Activated gamma-delta T cell treated with Interleukin-2 at 50 U/mL for 16 hours (primary cell): ENCODE results near the gene MAPK1.
A peak's percentile ranks its signal among the peaks of the same experiment; 100 is the strongest.
"Not testable (repeated sequence)": the region's sequence is repeated elsewhere in the genome, so short reads cannot be mapped to it uniquely, and the experiment has no call there.

Experiments used
- DNase-seq: peaks from one replicate; pipeline ENCODE4 v3.0.0-alpha.2; 2020

MAPK1 gene

DNA sequence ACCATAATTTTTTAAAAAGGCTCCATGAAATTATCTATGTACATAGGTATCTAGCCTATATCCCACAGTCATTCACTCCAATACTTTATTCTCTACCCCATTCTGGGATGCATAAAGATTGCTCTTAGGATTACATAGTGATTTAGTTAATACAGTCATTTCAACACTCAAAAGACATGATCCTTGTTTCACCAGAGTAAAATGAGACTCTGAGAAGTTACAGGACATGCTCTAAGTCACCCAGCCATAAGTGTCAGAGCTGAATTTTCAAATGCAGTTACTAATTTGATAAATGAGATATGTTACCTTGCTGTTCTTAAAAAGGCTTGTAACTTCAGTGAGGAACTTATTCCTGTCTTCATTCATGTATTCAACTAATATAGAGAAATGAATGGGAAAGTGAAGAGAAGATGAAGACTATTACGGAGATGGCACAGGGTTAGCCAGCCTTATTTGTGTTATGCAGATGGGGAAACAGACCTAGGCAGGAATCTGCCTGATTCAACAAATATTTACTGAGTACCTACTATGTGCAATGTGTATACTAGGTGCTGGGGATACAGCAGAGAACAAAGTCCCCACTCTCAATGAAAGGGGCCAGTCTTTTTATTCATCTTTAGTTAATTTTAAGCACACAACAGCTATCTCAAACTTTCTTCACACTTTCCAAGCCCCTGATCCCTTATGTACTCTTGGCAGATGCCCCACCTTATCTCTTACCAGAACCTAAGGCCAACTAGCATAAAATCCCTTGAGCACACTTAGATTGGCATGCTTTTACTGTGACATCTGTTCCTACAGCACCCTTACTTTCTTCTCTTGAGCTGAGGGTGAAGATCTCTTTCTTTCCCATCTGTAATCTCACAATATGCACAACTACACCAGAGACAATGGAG, 21.6 kb downstream of the MAPK1 start:
- no peak for DNase-seq

DNA sequence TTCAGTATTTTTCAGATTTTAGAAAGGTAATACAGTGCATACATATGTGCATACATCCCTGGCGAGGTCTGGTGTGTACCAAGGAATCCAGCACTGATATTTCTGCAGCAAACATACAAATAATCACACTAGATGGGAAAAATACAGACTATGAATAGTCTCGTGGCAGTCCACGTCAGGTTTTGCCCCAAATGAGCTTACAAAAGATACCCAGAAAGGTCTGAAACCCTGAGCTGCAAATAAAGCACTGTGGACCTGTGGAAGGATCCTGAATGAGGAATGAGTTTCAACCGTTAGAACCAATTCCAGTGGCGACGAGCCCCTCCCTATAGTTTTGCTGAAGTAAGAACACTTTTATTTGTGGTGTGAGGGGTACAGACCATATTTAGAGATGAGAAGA, 24.5 kb downstream of the MAPK1 start:
- DNase-seq: no peak

DNA sequence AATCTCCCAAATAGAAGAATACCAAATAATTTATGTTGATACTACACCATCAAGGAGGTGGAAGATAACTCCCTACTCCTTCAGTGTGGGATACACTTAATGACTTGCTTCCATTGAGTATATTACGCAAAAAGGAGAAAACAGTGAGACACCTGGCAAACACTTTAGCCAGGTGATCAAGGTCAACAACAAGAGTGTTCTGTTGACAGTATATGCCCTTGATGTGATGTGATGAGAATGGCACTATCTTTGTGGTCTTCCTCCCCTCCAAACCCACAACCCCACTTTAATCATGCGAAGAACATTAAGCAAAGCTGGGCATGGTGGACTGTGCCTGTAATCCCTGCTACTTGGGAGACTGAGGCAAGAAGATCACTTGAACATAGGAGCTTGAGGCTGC, 26.0 kb downstream of the MAPK1 start:
- no peak for DNase-seq

DNA sequence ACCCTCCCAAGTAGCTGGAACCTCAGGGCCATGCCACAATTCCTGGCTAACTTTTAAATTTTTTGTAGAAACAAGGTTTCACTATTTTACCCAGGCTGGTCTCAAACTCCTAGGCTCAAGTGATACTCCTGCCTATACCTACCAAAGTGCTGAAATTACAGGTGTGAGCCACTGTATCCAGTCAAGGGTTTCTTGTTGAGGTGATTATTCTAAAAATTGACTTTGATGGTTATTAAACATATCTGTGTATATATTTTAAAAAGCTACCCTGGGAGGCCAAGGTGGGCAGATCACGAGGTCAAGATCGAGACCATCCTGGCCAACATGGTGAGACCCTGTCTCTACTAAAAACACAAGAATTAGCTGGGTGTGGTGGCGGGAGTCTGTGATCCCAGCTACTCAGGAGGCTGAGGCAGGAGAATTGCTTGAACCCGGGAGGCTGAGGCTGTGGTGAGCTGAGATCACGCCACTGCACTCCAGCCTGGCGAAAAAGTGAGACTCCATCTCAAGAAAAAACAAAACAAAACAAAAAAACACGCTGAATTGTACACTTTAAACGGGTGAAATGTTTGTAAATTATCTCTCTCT, 27.1 kb downstream of the MAPK1 start:
- DNase-seq: no peak

DNA sequence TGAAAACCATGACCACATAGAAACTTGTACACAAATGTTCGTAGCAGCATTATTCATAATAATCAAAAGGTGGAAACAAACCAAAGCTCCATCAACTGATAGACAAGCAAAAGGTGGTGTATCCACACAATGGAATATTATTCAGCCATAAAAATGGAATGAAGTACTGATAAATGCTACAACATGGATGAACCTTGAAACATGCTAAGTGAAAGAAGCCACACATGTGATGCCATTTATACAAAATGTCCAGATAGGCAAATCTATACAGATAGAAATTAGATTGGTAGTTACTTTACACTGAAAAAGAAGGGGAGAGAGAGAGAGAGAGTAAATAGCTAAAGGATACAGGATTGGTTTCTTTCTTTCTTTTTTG, 27.7 kb downstream of the MAPK1 start:
- no peak for DNase-seq

DNA sequence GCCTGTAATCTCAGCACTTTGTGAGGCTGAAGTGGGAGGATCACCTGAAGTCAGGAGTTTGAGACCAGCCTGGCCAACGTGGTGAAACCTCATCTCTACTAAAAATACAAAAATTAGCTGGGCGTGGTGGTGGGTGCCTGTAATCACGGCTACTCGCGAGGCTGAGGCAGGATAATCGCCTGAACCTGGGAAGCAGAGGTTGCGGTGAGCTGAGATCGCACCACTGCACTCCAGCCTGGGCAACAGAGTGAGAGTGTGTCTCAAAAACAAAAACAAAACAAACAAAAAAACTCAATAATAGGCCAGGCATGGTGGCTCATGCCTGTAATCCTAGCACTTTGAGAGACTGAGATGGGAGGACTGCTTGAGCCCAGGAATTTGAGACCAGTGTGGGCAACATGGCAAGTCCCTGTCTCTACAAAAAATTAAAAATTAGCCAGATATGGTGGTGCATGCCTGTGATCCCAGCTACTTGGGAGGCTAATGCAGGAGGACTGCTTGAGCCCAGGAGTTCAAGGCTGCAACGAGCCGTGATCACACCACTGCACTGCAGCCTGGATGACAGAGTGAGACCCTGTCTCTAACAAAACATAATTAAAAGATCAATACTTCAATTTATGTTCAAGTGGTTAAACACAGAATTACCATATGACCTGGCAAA, 28.2 kb downstream of the MAPK1 start:
- DNase-seq: not testable (repeated sequence)

DNA sequence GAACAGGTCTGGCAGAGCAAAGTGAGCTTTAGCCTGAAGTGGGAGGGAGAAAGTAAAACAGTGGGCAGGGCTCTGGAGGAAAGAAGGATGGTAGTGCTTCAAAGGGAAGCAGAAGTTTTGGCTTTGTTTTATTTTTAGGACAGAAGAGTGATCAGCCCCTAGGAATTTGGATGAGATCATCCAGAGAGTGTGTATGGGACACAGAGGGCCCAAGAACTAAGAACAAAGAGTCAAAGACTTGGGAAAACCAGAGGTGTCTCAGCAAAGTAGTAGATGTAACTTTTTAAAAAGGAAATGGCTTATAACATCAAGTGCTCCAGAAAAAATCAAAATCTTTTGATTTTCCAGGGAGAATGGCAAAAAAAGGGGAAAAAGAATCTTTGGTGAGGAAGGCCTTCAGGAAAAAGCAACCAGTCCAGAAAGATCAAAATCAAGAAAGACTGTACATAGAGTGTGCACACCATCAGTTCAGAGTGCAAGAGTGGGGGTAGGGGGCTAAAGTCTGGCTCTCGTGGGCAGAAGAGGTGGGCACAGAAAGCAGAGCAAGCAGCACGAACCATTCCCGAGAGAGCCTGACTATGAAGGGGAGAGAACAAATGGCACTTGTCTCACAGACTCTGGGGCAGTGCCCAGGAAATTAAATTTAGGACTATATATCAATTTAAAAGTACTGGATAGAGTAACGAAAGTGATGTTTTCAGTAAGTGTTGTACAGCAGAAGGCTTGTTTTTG, 30.0 kb downstream of the MAPK1 start:
- DNase-seq: no peak

DNA sequence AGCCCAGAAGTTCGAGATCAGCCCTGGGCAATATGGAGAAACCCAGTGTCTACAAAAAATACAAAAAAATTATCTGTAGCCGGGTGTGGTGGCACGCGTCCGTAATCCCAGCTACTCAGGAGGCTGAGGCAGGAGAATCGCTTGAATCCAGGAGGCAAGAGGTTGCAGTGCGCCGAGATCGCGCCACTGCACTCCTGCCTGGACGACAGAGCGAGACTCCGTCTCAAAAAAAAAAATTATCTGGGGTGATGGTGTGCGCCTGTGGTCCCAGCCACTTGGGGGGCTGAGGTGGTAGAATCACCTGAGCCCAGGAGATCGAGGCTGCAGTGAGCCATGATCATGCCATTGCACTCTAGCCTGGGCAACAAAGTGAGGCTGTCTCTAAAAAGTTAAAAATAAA, 31.0 kb downstream of the MAPK1 start:
- not testable (repeated sequence) for DNase-seq

DNA sequence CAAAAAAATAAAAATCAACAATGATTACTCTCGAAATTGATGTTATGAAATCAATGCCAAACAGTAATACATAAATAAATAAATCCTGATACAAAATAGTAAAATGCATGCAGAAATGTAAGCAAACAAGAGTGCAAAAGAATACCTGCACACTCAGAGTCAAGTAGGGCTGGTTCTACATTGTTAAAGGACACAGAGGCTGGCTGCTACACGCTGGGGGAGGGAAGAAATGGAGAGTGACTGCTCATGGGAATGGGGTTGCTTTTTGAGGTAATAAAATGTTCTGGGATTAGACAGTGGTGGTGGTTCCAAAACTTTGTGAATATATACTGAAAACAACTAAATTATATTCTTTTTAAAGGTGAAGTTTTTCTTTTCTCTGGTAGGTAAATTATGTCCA, 32.1 kb downstream of the MAPK1 start:
- DNase-seq: no peak

DNA sequence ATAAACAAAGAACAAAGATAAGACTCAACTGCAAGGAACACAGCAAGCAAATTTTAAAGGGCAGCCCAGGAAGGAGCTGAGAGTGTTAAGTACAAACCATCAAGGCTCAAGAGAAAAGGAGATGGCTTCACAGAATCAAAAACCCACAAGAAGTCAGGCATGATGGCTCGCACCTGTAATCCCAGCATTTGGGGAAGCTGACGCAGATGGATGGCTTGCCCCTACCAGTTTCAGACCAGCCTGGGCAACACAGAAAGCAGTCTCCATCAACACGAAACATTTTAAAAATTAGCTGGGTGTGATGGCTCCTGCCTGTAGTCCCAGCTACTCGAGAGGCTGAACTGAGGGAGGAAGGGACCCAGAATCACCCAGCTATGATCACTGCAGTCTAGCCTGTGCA, 32.6 kb downstream of the MAPK1 start:
- no peak for DNase-seq

DNA sequence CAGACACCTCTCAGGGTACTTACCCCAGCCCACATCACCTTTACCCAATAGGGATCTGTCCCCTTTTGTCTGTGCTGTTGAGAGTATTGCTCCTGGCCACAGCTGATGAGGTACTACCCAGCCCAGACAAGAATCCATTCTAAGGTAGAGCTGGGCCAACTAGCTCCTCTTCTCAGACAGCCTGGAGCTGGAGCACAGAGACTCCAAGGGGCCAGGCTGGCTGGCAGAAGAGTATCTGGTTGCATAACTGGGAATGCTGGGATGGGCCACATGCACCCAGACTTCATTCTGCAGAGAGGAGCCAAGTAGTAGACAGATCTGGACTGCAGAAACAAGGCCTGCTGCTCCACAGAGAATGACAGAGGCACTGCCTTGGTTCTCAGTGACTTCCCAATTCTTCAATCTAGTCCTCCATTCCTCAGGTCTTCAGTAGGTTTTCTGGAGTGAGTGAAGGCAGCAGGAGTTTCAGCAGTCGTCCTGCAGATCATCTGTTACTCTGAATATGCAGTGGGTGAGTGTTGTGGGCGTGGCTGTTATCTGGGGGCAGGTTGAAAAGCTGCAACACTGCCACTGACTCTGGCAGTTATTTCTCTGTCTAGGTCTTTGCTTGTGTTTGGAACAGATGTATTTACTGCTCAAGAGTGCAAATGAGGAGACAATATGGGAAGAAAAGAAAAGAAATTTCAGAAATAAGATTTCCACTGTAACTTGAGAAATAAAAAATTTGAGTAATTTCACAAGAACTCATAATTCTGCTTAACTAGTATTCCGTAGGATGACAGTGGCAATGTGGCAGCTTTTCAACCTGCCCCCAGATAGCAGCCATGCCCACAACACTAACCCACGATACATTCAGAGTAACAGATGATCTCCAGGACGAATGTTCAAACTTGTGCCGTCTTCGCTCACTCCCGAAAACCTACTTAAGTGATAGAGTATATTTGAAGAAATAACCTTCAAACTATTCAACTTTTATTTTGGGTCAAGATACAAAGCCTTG, 34.9 kb downstream of the MAPK1 start:
- peak; percentile 19 for DNase-seq

DNA sequence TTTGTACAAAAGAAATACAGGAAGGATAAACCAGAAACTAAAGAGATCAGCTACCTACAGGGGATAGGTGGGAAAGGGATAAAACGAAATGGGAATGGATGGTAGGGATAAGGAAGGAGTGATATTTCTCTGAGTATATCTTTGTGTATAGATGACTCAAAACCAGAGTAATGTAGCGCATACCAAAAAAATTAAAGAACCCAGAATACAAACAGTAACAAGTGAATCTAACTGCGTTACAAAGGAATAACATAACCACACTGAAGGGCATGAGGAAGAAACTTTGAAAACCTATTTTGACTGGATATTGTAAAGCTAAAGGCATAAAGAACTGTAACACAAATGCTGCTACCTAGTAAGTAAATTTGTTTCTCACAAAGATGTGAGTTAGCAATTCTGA, 37.9 kb downstream of the MAPK1 start:
- DNase-seq: no peak

DNA sequence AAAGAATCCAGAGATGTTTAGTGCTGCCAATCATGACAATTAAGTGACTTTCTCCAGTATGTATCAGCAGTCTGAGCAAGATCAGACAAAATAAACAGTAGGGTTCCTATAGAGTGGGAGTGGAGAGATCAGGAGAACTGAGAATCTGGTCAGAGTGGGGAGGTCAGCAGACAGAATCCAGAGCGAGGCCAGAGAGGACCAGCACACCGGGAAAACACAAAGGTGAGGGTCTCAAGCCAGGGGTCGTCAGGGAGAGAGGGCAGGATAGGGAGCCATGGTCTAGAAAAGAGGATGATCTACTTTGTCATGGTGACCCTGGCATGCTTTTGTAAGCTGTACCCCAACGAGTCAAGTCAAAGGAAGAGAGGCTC, 39.2 kb downstream of the MAPK1 start:
- no peak for DNase-seq

DNA sequence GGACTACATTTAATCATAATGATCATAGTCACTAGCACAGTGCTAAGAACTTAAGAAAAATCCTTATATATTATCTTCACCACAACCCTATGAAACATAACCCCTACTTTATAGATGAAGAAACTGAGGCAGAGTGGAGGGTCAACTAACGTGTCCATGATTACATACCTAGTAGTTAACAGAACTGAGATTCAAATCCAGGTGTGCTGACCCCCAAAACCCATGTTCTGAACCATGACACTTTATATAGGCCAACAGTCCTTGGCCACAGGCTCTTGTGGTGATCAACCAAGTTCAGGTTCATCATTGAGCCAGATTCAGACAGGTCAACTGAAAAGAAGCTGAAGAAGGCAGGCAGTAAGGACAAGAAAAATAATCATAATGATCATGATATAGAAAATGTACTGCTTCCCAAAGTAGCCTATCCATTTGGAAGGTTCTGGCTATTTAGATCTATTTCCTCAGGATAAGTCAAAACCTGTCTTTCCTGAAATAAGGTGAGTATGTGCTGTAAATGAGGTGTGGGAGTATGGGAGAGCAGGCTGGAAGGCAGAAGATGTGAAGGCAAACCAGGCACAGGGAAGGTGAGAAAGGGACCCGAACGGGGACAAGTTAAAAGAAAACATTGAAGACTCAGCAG, 39.7 kb downstream of the MAPK1 start:
- DNase-seq: no peak

DNA sequence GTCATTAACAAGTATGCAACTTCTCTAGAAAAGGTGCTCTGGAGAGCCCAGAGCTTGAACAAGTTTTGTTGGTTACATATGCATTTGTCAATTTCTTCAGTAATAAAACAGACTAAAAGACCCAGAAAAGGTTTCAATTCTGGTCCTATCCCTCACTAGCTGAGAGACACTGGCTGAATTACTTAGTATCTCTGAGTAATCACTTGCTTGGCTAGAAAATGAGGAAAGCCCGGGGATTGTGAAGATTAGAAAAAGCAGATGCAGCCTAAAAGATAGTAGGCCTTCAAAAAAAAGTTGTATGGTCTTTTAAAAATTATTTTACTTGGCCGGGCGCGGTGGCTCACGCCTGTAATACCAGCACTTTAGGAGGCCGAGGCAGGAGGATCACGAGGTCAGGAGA, 41.2 kb downstream of the MAPK1 start:
- DNase-seq: no peak

DNA sequence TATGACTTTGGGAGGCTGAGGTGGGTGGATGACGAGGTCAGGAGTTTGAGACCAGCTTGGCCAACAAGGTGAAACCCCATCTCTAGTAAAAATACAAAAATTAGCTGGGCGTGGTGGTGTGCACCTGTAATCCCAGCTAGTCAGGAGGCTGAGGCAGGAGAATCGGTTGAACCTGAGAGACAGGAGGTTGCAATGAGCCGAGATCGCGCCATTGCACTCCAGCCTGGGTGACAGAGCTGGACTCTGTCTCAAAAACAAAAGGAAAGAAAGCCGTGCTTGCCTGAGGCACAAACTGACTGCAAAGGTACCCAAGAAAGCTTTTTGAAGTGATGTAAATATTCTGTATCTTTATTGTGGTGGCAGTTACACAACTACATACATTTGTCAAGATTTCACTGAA, 42.5 kb downstream of the MAPK1 start:
- not testable (repeated sequence) for DNase-seq

DNA sequence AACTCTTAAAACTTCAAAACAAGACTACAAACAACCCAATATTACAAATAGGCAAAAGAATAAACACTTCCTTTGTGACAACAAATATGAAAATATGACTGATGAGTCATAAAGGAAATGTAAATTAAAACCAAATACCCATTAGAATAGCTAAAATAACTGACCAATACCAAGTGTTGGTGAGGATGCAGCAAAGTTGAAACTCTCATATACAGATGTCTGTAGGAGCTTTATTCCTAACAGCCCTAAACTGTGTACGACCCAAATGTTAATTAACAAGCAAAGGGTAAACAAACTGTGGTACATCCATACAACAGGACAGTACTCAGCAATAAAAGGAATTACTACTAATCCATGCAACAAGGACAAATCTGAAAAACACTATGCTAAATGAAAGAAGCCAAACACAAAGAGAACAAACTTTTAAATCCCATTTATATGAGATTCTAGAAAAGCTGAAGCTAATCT, 43.0 kb downstream of the MAPK1 start:
- DNase-seq: no peak

DNA sequence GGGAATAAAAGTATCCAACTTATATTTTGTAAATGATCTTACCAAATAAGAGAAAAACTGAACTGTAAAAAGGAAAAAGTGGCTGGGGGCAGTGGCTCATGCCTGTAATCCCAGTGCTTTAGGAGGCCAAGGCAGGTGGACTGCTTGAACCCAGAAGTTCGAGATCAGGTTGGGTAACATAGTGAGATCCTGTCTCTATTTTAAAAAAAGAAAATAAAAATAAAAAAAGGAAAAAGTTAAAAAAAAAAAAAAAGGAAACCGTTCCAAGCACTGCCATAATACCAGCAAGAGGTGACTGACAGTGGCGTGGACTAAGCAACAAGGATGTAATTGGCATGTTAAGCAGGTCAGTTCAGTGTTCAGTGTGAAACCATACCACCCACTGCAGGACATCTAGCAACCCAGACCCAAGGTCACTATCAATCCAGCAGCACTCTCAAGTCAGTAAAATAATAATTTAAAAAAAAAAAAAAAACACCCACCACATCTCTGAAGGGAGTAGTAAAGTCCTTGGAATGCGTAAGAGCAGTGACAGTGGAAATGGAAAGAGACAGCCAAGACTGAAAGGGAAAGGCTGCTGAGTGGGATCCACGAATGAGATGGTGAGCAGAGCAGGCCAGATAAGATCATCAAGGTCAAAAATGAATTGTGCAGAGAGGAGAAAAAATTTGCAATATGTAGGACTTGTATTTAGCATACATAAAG, 43.6 kb downstream of the MAPK1 start:
- DNase-seq: no peak

DNA sequence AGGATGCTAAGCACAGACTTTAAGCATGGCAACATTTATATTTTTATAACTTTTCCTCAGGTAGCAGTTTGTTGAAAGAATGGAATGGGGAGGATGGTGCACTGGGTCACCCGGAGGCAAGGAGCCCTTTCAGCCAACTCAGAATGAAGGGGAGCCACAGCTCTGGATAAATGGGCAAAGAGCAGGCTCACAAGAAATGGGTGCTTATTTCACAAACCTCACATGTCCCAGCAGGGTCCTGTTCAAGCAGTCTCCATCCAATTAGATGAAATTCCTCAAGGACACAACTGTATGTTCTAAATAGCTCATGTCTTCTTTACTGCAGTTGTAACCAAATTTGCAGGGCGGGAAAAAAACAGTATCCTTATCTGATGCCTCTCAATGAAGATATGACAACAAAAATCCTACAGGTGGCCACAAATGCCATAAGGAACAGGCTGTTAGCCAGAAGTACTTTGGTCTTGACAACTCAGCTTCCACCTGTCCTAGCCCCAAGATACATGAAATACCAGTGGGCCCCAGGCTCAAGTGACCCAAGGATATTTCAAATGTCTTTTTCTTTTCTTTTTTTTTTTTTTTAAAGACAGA, 48.2 kb downstream of the MAPK1 start:
- DNase-seq: no peak

DNA sequence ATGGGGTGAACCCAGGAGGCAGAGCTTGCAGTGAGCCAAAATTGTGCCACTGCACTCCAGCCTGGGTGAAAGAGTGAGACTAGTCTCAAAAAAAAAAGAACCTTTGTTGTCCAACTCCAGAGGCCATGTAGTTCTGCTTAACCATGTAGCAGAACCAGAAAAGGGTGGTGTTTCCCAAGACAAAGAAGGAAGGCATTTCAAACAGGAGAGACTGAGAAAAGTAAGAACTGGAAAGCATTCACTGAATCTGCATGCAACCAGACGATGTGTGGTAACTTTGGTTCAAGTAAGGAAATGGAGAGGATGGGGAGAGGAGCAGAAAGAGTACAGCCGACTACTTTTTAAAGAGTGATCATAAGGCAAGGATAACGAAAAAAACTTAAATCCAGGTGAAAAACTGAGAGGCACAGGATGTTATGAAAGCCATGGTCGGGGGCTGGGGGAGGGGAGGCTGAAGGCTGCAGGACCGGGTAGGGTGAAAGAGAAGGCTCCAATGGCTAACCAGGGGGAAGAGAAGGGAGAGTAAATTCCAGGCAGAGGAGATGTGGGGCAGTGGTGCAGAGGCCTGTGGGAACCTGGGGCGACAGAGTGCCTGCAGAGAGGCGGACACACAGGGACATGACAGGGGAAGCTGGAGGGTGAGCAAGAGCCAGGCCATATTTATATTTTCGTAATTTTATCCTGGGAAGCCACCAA, 48.8 kb downstream of the MAPK1 start:
- no peak for DNase-seq
